Measurements from ENCODE around the gene CFAP107. TPM values are rescaled to one million over a fixed set of nuclear protein-coding genes. Genes with fewer than 3 reads are reported as not detected.
"Not testable (repeated sequence)": the region's sequence is repeated elsewhere in the genome, so short reads cannot be mapped to it uniquely, and the experiment has no call there.

The CFAP107 gene, protein sequence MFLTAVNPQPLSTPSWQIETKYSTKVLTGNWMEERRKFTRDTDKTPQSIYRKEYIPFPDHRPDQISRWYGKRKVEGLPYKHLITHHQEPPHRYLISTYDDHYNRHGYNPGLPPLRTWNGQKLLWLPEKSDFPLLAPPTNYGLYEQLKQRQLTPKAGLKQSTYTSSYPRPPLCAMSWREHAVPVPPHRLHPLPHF
- total RNA-seq (2014; rRNA removed; shearing (Covaris generic); ENCODE audit: low replicate concordance): not detected in 2 replicates

DNA sequence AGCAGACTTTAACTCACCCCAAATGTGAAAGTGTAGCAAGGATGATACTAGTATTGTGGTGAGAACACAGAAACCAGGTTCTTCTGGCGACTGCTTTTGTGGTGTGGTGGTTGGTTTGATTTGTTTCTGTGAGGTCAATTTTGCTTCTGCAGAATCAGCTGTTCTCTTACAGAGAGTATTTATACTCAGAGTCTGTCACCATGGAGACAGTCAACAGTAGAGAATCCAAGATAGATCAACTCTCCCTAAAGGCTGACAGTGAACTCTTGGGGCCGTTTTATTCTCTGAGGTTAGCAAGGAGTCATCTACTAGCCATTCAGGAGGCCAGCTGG lies at the start of gene CFAP107:
Gene CFAP107 (plus strand): TSS at position 209 of the 332 bp plus-strand sequence. CDS start 231 bp downstream, outside the sequence.
- in situ Hi-C loops (cut with HindIII; ENCODE audit: low pct_unique_long_range_greater_than_20kb, low sequenced_read_pairs): no loop called here
- DNase-seq (ENCODE audit: low read depth): no peak

DNA sequence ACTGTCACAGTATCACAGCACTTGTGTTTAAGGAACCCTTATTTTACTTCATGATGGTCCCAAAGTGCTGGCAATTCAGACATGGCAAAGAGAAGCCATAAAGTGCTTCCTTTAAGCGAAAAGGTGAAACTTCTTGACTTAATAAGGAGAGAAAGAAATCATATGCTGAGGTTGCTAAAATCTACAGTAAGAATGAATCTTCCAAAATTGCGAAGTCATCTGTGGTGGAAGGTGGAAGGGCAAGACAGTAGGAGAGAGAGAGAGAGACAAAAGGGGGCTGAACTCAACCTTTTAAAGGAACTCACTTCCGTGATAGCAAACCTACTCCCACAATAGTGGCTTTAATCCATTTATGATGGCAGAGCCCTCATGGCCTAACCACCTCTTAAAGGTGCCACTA lies 49.3 kb upstream of the CFAP107 start:
- in situ Hi-C loops (cut with HindIII; ENCODE audit: low pct_unique_long_range_greater_than_20kb, low sequenced_read_pairs): no loop called here
- DNase-seq (ENCODE audit: low read depth): no peak

DNA sequence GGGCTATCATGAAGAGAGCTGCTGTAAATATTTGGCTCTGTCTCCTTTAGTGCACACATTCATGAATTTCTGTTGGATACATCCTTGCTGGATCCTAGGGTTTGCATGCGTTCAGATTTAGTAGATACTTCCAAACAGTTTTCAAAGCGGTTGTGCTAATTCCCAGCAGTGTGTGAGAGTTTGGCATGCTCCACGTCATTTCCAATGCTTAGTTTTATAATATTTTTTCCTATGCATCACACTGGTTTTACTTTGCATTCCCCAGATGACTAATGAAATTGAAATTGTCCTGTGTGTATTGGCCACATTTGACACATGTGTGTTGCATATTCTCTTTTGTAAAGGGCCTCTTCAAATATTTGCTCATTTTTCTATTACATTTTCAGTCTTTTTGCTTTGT lies 48.6 kb upstream of the CFAP107 start:
- no peak for DNase-seq (ENCODE audit: low read depth)
- in situ Hi-C loops (cut with HindIII; ENCODE audit: low pct_unique_long_range_greater_than_20kb, low sequenced_read_pairs): no loop called here

DNA sequence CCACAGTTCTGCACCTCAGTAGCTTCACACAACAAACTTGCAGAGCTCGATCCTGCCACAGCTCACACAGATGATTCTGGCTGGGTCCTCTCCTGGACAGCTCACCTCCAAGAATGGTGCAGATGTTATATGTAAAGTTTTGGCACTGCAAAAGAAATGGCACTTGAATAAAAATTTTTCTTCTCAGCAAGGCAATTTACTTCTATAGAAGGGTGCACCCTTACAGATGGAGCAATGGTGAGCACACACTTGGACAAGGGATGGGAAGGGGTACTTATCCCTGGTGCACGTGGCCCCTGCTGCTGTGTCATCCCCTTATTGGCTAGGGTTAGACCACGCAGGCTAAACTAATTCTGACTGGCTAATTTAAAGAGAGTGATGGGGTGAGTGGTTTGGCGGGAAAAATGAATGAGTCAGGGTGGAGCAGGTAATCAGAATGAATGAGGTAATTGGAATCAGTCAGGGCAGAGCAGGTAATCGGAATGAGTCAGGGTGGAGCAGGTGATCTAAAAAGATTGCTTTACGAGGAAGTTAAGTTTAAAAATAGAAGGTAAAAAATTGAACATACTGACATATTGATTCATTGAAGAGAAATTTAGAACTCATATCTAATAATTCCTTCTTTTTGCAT lies 42.1 kb upstream of the CFAP107 start:
- DNase-seq (ENCODE audit: low read depth): no peak
- in situ Hi-C loops (cut with HindIII; ENCODE audit: low pct_unique_long_range_greater_than_20kb, low sequenced_read_pairs): no loop called here

DNA sequence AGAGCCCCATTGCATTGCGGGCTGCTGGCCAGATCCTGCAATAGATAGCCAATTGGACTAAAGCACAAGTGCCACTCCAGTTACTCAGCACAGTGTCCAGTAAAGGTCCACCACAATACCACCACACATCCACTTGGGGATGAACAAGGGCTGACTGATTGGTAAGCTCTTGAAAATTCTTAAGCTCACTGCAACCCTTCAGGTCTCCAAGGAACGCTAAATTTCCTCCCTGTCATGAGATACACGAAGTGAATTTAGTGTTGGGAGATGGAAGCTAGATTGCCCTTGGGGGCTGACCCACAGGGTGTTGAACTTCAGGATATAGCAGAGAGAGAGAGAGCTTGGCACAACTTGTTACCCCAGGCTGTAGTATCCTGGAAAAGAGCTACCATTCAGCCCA lies 39.9 kb upstream of the CFAP107 start:
- no peak for DNase-seq (ENCODE audit: low read depth)
- in situ Hi-C loops (cut with HindIII; ENCODE audit: low pct_unique_long_range_greater_than_20kb, low sequenced_read_pairs): no loop called here

DNA sequence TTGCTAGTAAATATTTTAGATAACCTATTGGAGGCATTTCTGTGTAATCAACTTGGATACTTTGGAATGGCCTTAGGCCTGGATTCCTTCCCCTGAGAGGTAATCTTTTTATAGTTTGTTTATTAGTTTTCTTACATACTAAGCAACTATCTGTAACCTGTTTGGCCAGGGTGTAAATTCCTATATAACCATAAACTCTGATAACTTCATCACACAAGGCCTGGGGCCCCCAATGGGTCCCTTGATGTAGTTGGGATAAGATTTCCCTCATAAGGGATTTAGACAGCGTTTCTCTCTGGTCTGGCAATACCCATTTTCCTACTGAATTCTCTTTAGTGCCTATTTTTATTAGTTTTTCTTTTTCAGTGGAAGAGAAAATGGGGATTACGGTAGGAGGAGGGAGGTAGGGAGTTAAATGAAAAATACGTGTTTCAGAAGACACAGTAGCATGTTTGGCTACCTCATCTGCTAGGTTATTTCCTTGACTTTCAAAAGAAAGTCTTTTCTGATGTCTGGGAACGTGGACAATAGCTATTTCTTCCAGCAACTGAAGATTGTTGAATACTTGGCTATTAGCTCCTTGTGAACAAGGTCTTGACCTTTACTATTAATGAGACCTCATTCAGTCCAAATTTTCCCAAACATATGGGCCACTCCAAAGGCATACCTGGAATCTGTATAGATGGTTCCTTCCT lies 37.5 kb upstream of the CFAP107 start:
- DNase-seq (ENCODE audit: low read depth): no peak
- in situ Hi-C loops (cut with HindIII; ENCODE audit: low pct_unique_long_range_greater_than_20kb, low sequenced_read_pairs): no loop called here

DNA sequence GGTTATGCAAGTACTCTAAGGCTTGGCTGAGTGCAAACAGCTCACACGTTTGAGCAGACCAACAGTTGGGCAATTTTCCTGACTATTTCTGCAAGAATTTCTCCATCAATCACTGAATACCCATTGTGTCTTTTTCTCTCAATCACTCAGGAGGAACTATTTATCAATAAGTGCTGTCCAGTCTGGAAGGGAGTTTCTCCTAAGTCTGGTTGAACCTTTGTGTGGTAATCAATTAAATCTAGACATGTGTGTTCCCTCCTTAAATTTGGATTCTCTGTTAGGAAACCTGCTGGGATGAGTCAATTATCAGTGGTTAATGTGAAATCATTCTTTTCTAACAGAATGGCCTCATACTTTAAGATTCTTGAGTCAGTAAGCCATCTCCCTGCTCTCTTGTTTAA lies 36.9 kb upstream of the CFAP107 start:
- in situ Hi-C loops (cut with HindIII; ENCODE audit: low pct_unique_long_range_greater_than_20kb, low sequenced_read_pairs): no loop called here
- DNase-seq (ENCODE audit: low read depth): no peak

DNA sequence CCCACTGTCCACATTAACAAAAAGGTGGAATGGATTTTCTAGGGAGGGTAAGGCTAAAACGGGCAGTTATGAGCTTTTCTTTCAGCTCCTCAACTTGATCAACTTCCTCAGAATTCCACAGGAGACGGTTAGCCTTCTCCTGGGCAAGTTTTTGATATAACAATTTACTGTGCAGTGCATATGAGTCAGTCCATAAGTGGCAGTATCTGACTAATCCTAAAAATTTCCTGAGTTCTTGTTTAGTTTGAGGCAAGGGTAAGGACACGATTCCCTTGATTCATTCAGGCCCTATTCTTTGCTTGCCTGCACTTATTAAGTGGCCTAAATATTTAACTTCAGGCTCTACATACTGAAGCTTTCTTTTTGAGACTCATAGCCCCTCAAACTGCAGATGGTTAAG lies 36.3 kb upstream of the CFAP107 start:
- in situ Hi-C loops (cut with HindIII; ENCODE audit: low pct_unique_long_range_greater_than_20kb, low sequenced_read_pairs): no loop called here
- DNase-seq (ENCODE audit: low read depth): no peak

DNA sequence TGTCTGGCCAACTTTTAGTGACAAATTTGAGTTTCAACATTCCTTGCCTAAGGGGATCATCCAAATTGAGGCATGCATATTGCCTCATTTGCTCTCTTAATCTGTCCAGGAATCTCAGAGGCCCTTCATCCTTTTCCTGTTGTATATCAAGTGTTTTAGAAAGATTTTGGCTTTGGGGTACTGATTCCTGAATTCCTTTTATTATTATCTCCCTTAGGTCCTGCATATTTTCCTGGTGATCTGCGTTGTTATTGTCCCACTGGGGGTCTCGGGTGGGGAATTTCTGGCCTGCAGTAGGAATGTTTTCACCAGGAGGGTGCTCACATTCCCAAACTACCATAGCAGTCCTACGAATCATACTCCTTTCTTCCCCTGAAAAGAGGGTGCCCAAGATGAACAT lies 34.5 kb upstream of the CFAP107 start:
- no peak for DNase-seq (ENCODE audit: low read depth)
- in situ Hi-C loops (cut with HindIII; ENCODE audit: low pct_unique_long_range_greater_than_20kb, low sequenced_read_pairs): no loop called here

DNA sequence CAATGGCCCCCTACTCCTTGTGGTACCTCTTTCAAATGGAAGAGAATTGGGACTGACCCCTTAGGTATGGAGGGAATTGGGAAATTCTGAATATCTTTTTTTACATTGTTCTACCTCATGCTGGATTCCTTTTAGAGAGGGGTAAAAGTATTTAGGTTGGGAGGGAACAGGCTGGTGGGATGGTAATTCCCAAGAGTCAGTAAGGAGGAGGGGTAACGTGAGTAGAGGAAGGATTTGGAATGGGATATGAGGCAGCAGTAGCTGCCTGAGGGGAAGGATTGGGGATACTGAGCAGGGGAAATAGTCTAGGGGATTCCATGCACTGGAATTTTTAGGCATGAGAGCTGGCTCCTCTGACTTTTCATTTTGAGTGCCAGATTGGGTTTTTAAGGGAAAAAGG lies 33.9 kb upstream of the CFAP107 start:
- in situ Hi-C loops (cut with HindIII; ENCODE audit: low pct_unique_long_range_greater_than_20kb, low sequenced_read_pairs): no loop called here
- DNase-seq (ENCODE audit: low read depth): no peak

DNA sequence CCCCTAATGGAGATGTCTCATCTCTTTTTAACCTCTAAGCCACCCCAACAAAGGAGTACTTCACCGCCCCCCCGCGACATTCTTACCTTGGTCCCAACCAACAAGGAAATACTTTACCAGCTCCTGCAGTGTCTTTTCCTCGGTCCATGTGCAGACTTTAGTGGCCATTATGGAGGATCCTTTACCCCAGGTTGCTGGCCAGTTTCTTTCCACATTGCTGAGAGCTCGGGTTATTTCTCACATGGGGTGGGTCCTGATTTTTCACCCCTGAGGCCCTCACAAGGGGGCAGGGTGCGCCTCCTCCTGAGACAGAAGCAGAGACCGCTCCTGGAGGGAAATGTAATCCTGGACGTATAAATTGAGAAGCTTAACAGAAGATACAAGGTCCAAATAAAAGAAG lies 33.1 kb upstream of the CFAP107 start:
- in situ Hi-C loops (cut with HindIII; ENCODE audit: low pct_unique_long_range_greater_than_20kb, low sequenced_read_pairs): no loop called here
- no peak for DNase-seq (ENCODE audit: low read depth)

DNA sequence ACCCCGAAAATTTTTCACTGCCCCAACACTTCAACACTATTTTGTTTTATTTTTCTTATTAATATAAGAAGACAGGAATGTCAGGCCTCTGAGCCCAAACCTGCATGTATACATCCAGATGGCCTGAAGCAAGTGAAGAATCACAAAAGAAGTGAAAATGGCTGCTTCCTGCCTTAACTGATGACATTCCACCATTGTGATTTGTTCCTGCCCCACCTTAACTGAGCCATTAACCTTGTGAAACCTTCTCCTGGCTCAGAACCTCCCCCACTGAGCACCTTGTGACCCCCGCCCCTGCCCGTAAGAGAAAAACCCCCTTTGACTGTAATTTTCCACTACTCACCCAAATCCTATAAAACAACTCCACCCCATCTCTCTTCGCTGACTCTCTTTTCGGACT lies 32.3 kb upstream of the CFAP107 start:
- DNase-seq (ENCODE audit: low read depth); in situ Hi-C loops (cut with HindIII; ENCODE audit: low pct_unique_long_range_greater_than_20kb, low sequenced_read_pairs): not testable (repeated sequence)

DNA sequence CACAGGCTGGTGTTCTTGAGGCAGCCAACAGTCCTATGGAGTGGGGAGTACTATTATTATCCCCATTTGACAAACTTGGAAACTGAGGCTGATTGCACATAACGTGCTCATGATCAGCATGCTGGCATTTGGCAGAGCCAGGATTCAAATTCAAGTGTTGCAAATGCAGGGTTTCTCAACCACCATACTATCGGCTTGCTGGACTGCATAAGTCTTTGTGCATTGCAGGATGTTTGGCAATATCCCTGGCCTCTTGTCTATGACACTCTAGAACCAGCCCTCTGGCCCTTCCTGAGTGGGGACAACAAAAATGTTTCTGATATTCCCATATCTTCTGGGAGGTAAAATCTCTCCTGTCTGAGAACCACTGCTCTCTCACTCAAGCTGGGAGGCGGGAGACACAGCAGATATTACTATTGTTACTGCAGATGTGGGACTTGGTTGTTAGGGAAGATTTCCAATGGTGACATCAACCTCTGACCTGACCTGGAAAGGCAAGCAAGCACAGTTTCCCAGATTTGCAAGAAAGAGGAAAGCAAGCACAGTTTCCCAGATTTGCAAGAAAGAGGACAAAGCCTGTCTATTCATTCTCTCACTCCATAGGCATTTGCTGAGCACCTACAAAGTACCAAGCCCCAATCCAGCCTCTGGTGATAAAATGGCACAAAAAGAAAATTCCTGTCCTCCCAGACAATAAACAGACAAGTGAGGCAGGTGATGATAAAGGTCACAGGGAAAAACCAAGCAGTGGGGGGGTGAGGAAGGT lies 31.1 kb upstream of the CFAP107 start:
- no peak for DNase-seq (ENCODE audit: low read depth)
- in situ Hi-C loops (cut with HindIII; ENCODE audit: low pct_unique_long_range_greater_than_20kb, low sequenced_read_pairs): no loop called here

DNA sequence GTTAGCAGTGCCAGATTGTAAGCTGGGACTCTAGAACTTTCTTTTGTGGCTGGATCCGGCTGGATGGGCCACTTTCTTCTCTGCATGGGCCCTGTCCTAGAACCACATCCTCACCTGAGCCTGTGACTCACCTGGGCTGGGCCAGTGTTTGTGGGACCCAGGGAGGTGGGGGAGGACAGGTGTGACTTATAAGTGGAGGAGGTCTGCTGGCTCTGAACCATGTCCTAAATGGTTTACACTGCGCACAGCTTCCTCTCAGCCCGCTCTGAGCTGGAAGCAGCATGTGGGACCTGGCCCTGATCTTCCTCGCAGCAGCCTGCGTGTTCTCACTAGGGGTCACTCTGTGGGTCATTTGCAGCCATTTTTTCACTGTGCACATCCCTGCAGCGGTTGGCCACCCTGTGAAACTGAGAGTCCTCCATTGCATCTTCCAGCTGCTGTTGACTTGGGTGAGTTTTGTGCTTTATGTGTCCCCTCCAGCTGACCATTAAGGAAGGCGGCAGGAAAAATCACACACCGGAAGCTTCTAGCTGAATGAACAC lies 30.0 kb upstream of the CFAP107 start, which contains the start of gene AADACL3:
Gene AADACL3 (plus strand): TSS at position 215 of the 542 bp plus-strand sequence. CDS start 67 bp downstream, at position 282.
- no peak for DNase-seq (ENCODE audit: low read depth)
- in situ Hi-C loops (cut with HindIII; ENCODE audit: low pct_unique_long_range_greater_than_20kb, low sequenced_read_pairs): no loop called here

DNA sequence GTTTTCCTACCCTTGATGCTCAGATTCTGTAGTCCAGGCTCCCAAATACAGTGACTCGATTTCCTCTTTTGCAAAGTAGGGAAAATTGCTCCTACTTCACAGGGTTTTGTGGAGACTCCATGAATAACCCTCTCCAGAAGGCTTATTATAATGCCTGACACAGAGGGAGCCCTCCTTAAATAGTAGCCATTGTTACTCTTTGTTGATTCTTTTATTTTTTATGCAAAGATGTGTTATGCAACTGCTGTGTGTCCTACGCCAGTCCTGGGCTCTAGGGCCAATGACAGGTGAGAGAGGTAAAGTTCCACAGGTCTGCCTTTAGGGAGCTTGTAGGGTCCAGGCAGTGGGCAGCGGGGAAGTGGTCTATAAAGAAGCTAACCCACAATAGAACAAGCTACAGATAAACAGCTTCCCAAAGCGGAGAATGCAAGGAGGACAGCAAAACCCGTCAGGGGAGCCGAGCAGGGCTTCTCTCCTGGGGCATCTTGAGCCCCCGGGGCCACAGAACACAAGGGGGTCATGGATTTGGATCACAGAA lies 28.6 kb upstream of the CFAP107 start:
- in situ Hi-C loops (cut with HindIII; ENCODE audit: low pct_unique_long_range_greater_than_20kb, low sequenced_read_pairs): no loop called here
- no peak for DNase-seq (ENCODE audit: low read depth)

DNA sequence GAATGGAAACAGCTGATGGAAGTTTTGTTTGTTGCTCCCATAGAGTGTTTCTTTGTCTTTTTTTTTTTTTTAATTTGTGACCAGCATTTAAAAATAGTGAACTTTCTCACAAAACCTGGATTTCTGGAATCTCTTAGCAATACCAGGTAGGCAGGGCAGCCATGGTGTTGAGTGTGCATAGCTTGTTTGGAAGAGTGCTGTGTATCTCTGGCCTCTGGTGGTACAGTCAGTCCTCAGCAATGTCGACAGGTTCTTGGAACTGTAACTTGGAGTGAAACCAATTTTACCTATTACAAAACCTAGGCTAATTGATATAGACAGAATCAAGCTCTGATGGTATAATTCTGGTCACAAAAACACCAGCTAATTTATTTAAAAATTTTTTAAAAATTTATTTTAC lies 23.4 kb upstream of the CFAP107 start:
- no peak for DNase-seq (ENCODE audit: low read depth)
- in situ Hi-C loops (cut with HindIII; ENCODE audit: low pct_unique_long_range_greater_than_20kb, low sequenced_read_pairs): no loop called here

DNA sequence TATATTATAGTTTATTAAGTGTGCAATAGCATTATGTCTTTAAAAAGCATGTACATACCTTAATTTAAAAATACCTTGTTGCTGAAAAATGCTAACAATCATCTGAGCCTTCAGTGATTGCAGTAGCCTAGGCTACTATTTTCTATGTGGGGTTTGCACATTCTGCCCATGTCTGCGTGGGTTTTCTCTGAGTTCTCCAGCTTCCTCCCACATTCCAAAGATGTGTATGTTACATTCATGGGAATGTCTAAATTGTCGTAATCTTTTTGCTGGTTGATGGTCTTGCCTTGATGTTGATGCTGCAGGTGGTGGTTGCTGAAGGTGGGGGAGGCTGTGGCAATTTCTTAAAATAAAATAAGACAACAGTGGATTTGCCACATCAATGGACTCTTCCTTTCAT lies 17.6 kb upstream of the CFAP107 start:
- DNase-seq (ENCODE audit: low read depth): no peak
- in situ Hi-C loops (cut with HindIII; ENCODE audit: low pct_unique_long_range_greater_than_20kb, low sequenced_read_pairs): no loop called here

DNA sequence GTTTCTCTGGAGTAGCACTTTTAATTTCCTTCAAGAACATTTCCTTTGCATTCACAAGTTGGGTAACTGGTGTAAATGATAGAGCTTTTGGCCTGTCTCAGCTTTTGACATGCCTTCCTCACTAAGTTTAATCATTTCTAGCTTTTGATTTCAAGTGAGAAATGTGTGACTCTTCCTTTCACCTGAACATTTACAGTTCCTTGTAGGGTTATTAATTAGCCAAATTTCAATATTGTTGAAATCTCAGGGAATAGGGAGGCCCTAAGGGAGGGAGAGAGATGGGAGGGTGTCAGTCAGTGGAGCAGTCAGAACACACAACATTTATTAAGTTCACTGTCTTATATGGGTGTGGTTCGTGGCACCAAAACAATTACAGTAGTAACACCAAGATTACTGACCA lies 15.8 kb upstream of the CFAP107 start:
- in situ Hi-C loops (cut with HindIII; ENCODE audit: low pct_unique_long_range_greater_than_20kb, low sequenced_read_pairs): no loop called here
- no peak for DNase-seq (ENCODE audit: low read depth)

Data from Caki2 (cell line).